Choroid plexus epithelial cell (primary cell): ENCODE results near the gene FOXP1.
A peak's percentile ranks its signal among the peaks of the same experiment; 100 is the strongest.

Experiments
- DNase-seq: peaks from one replicate; pipeline ENCODE4 v3.0.0-alpha.2; 2010; ENCODE audit warnings: low read depth
- H3K4me3 ChIP-seq: 2 replicates; pipeline ENCODE4 v1.5.1; 2011; ENCODE audit warnings: low read depth, mild to moderate bottlenecking, control low read depth, low read length, moderate library complexity
- CTCF ChIP-seq: conservative IDR thresholded peaks from 2 replicates; pipeline ENCODE4 v1.5.1; 2011; ENCODE audit warnings: low read depth, mild to moderate bottlenecking, control low read depth, inconsistent platforms, low read length, moderate library complexity

The FOXP1 gene

GRCh38 chr3:71111784-71112440, 471.6 kb downstream of the FOXP1 start:
- no peak overlapping the region for H3K4me3 ChIP-seq
- DNase-seq = peak; percentile 87
- no peak for TF ChIP-seq CTCF

DNA sequence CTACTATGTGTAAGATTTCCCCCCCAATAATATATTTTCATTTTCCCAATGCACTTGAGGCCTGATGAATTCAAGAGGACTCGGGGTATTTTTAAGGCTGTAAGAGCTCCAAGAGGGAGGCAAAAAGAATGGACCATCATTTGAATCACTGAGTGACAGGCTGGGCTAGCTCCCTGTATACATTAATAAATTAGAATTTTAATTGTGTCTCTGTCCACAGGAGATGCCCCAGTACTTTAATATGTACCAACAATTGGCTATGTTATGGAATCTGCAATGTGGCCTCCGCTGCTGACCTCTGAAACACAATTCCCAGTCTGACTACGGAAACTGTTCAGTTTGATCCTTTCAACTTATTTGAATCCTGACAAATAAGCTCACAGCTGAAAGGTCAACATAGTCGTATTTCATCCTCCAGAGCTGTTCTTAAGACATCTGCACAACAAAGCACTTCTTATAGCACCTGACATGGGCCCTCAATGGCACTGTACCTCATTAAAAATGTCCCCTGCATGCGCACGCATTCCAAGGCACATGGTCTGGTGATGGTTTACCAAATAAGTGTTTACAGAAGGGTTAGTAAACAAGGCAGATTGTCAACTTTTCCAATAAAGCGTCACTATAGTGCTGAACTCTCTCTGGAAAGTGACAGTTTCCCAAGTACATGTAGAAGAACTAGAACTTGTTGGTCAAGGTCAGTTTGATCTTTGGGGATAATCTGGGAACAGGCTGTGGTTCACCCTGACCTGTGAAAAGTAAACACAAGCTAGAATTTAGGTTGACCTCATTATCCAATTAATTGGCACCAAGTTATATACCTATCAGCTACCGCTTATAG, 472.9 kb downstream of the FOXP1 start:
- no peak for TF ChIP-seq CTCF
- H3K4me3 ChIP-seq = no peak overlapping the region
- no peak for DNase-seq

DNA sequence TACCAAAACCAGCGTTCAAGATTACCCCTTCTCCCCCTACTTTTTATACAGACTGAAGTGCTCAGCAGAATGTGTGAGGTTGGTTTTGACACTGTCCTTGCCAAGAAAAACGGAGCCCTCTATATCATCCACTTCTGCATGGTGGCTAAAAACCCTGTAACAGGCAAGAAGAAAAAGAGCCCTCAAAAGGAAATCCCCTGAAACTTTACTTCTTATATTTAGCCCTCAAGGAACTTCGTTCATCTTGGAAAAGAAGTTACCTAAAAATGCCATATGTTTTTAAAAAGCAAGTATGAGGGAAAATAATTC, 473.6 kb downstream of the FOXP1 start:
- TF ChIP-seq CTCF = no peak
- H3K4me3 ChIP-seq = no peak overlapping the region
- no peak for DNase-seq

GRCh38 chr3:71109241-71109976, 474.1 kb downstream of the FOXP1 start:
- peak; percentile 83 for DNase-seq
- TF ChIP-seq CTCF = no peak
- peak overlapping the region; percentile 9 for H3K4me3 ChIP-seq

GRCh38 chr3:71107926-71108325, 475.6 kb downstream of the FOXP1 start:
- DNase-seq = no peak
- TF ChIP-seq CTCF = no peak
- no peak overlapping the region for H3K4me3 ChIP-seq

DNA sequence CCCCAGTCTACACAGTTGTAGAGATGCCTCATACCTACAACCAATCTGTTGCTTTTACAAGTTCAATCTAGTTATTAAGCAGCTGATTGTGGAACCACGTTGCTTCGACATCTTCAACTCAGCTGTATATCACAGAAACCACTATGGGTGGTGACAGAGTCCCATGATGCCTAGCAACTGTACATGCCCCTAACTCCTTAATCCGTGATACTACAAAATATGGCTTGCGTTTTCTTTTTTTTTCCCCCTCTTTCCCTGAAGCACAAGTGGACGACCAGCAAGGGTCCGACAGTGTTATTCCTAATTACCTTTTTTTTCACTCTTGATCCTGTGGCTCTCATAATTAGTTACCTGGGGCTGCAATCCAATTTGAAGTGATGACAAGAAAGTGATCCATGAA, 478.6 kb downstream of the FOXP1 start:
- DNase-seq = no peak
- no peak overlapping the region for H3K4me3 ChIP-seq
- TF ChIP-seq CTCF = no peak

GRCh38 chr3:71104556-71104955, 479.0 kb downstream of the FOXP1 start:
- no peak overlapping the region for H3K4me3 ChIP-seq
- no peak for DNase-seq
- no peak for TF ChIP-seq CTCF
